HCT116 (cell line): Measurements from ENCODE around the gene GAK. TPM values are rescaled to one million over a fixed set of nuclear protein-coding genes. Genes with fewer than 3 reads are reported as not detected.

Experiments
- ATF3 ChIP-seq: IDR thresholded peaks from 2 replicates; pipeline ENCODE4 v1.6.1; 2012
- CEBPB ChIP-seq: IDR thresholded peaks from 2 replicates; pipeline ENCODE4 v1.6.1; 2012; ENCODE audit warnings: low read depth
- CTCF ChIP-seq, 3 experiments: fragments of 200-600 bp in 1 of 3; sonication (generic) in 1 of 3; IDR thresholded peaks in 2 of 3; conservative IDR thresholded peaks in 1 of 3; 2 replicates each; pipeline ENCODE4 v1.5.1; 2012 to 2017; ENCODE audit warnings: low read depth in 2 of 3, low read length in 2 of 3, antibody characterized with exemption in 1 of 3, borderline replicate concordance in 1 of 3, control low read depth in 1 of 3, mild to moderate bottlenecking in 1 of 3, mixed read lengths in 1 of 3, mixed run types in 1 of 3, moderate library complexity in 1 of 3; ENCODE audit not compliant: insufficient read depth in 1 of 3
- EZH2 ChIP-seq: fragments of 200-600 bp; sonication (generic); IDR thresholded peaks from 2 replicates; pipeline ENCODE4 v1.6.1; 2017; ENCODE audit warnings: antibody characterized with exemption, mixed run types
- EZH2phosphoT487 ChIP-seq: fragments of 200-600 bp; IDR thresholded peaks from 2 replicates; pipeline ENCODE4 v1.6.1; 2018; ENCODE audit warnings: antibody characterized with exemption, borderline replicate concordance
- FOSL1 ChIP-seq: IDR thresholded peaks from 2 replicates; pipeline ENCODE4 v1.6.1; 2012; ENCODE audit warnings: low read depth
- POLR2A ChIP-seq: IDR thresholded peaks from 2 replicates; pipeline ENCODE4 v1.7.0; 2011; ENCODE audit warnings: borderline replicate concordance; ENCODE audit not compliant: insufficient read depth, insufficient read length; ENCODE audit errors: extremely low read depth
- POLR2AphosphoS5 ChIP-seq: IDR thresholded peaks from 2 replicates; pipeline ENCODE4 v1.6.1; 2011; ENCODE audit warnings: mild to moderate bottlenecking, low read depth, low read length, moderate library complexity
- SIN3A ChIP-seq: IDR thresholded peaks from 2 replicates; pipeline ENCODE4 v1.6.1; 2012; ENCODE audit warnings: low read depth
- SP1 ChIP-seq: IDR thresholded peaks from 2 replicates; pipeline ENCODE4 v1.6.1; 2012; ENCODE audit warnings: low read depth
- YY1 ChIP-seq: IDR thresholded peaks from 2 replicates; pipeline ENCODE4 v1.6.1; 2011; ENCODE audit warnings: low read length, low read depth, moderate library complexity, mild to moderate bottlenecking; ENCODE audit not compliant: insufficient replicate concordance; ENCODE audit errors: extremely low read depth
- ZNF274 ChIP-seq: fragments of 200-500 bp; sonication (Bioruptor generic); IDR thresholded peaks from 2 replicates; pipeline ENCODE4 v1.6.1; 2014; ENCODE audit warnings: mild to moderate bottlenecking, low read depth, low read length, inconsistent platforms
- total RNA-seq: library from RNA; stranded (reverse); gene quantifications from one replicate; pipeline ENCODE4 v1.2.1, GENCODE V29; 2021; ENCODE audit not compliant: unreplicated experiment
- TF ChIP-seq, protein P1 (sequence below): IDR thresholded peaks from 2 replicates; pipeline ENCODE4 v1.6.1; 2012

The GAK gene
- total RNA-seq, 1 experiment from 2014 or later, result 123 TPM

- TF ChIP-seq POLR2A (no peak), CEBPB (no peak), YY1 (no peak), FOSL1 (no peak), SIN3A (no peak), POLR2AphosphoS5 (no peak), SP1 (no peak), ATF3 (no peak), CTCF (IDR thresholded peaks at IDR 0.05 in 2 of 3, conservative IDR thresholded peaks at IDR 0.05 in 1 of 3; ENCODE audit: borderline replicate concordance in 1 of 3, insufficient read depth in 1 of 3, low read depth in 2 of 3, low read length in 2 of 3) (no peak), EZH2 (no peak), EZH2phosphoT487 (no peak), ZNF274 (no peak)
- TF ChIP-seq, protein P1, sequence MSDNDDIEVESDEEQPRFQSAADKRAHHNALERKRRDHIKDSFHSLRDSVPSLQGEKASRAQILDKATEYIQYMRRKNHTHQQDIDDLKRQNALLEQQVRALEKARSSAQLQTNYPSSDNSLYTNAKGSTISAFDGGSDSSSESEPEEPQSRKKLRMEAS, result no peak
Observed at GRCh38 chr4:970046-970745, 38.1 kb upstream of the GAK start (continued).
